K562 (cell line): ENCODE measurements around the gene TCF25. TPM values are rescaled to one million over a fixed set of nuclear protein-coding genes. Genes with fewer than 3 reads are reported as not detected.

ENCODE experiments used
- ATAC-seq: fragments of 200-7000 bp; cut with Tn5 transposase; 3 replicates; pipeline ENCODE4 v1.9.1; 2020; ENCODE audit warnings: moderate library complexity
- BruUV-seq: library from RNA; stranded (reverse); fragments of 400-500 nt; replicated peaks from 2 replicates; lab custom pipeline; 2021; lab: Mats Ljungman, UMichigan
- CTCF ChIA-PET: fragments of 300-600 bp; formaldehyde crosslinking; extraction: SDS; loops from one replicate; lab custom pipeline; 2021; ENCODE audit warnings: low intra/inter-chr PET ratio; lab: Yijun Ruan, JAX
- POLR2A ChIA-PET: fragments of 300-600, 350-650 bp; sonication (Branson Sonifier 250); formaldehyde crosslinking; extraction: SDS; loops from one replicate; lab custom pipeline; 2021; ENCODE audit warnings: antibody characterized with exemption, inconsistent platforms; lab: Yijun Ruan, JAX
- DNase-seq, 4 experiments: peaks; one replicate each; pipeline versions ENCODE4 v3.0.0 to v3.0.0-alpha.2; 2011 to 2018; ENCODE audit warnings: low spot score in 3 of 4, mixed read lengths in 3 of 4; ENCODE audit errors: extremely low read depth in 1 of 4
- FAIRE-seq: peaks from 2 replicates; lab custom pipeline; 2011; peaks lifted over from hg19 to GRCh38; lab: Jason Lieb, UNC
- H2AFZ ChIP-seq: 2 replicates; pipeline ENCODE4 v1.6.0; 2011; ENCODE audit warnings: low read depth, low read length, control low read depth, inconsistent platforms
- H3K27ac ChIP-seq: fragments of 200-600 bp; 3 replicates; pipeline ENCODE4 v1.8.0; 2011; ENCODE audit warnings: low read depth, mild to moderate bottlenecking, control low read depth, inconsistent platforms, low read length, moderate library complexity, mixed read lengths; ENCODE audit errors: extremely low read depth
- H3K27me3 ChIP-seq, 2 experiments: fragments of 300-600 bp in 1 of 2; 2 replicates in 1 of 2; 3 replicates in 1 of 2; pipeline versions ENCODE4 v1.6.0 to v1.8.0; 2011; ENCODE audit warnings: inconsistent platforms in 2 of 2, low read length in 2 of 2, mild to moderate bottlenecking in 1 of 2, mixed read lengths in 1 of 2, moderate library complexity in 1 of 2; ENCODE audit not compliant: control insufficient read depth in 2 of 2, insufficient read depth in 2 of 2
- H3K36me3 ChIP-seq: fragments of 300-600 bp; 3 replicates; pipeline ENCODE4 v1.8.0; 2011; ENCODE audit warnings: mild to moderate bottlenecking, low read length, inconsistent platforms; ENCODE audit not compliant: control insufficient read depth, insufficient read depth
- H3K4me1 ChIP-seq, 2 experiments: fragments of 200-600 bp in 1 of 2; replicated peaks in 1 of 2; 2 replicates in 1 of 2; 3 replicates in 1 of 2; pipeline versions ENCODE4 v1.5.1 to v1.8.0; 2011; ENCODE audit warnings: inconsistent platforms in 2 of 2, low read length in 2 of 2, mild to moderate bottlenecking in 1 of 2, mixed read lengths in 1 of 2, moderate library complexity in 1 of 2; ENCODE audit not compliant: control insufficient read depth in 2 of 2, insufficient read depth in 2 of 2
- H3K4me2 ChIP-seq: 2 replicates; pipeline ENCODE4 v1.6.1; 2011; ENCODE audit warnings: low read length, control low read depth, inconsistent platforms, mixed read lengths; ENCODE audit not compliant: insufficient read depth
- H3K4me3 ChIP-seq: fragments of 200-600 bp; sonication (generic), shearing (Covaris generic); 2 replicates; pipeline ENCODE4 v1.5.1; 2016; ENCODE audit warnings: control low read depth, inconsistent platforms
- H3K79me2 ChIP-seq: fragments of 200-600 bp; 3 replicates; pipeline ENCODE4 v1.8.0; 2011; ENCODE audit warnings: low read length, inconsistent platforms; ENCODE audit not compliant: control insufficient read depth, insufficient read depth
- H3K9ac ChIP-seq, 2 experiments: 2 replicates each; pipeline versions ENCODE4 v1.6.0 to v1.6.1; 2011; ENCODE audit warnings: low read depth in 2 of 2, low read length in 2 of 2, control low read depth in 1 of 2, inconsistent platforms in 1 of 2, mild to moderate bottlenecking in 1 of 2, mixed read lengths in 1 of 2; ENCODE audit not compliant: insufficient read depth in 1 of 2
- H3K9me1 ChIP-seq: one replicate; pipeline ENCODE4 v1.6.0; 2011; ENCODE audit warnings: inconsistent platforms, mild to moderate bottlenecking, low read length, moderate library complexity; ENCODE audit not compliant: control insufficient read depth, insufficient read depth
- H3K9me3 ChIP-seq: replicated peaks from 2 replicates; pipeline ENCODE4 v1.5.1; 2011; ENCODE audit warnings: low read depth, low read length, inconsistent platforms; ENCODE audit not compliant: control insufficient read depth, insufficient read depth
- H4K20me1 ChIP-seq: replicated peaks from 2 replicates; pipeline ENCODE4 v1.6.1; 2011; ENCODE audit warnings: low read length, inconsistent platforms, mixed read lengths; ENCODE audit not compliant: control insufficient read depth, insufficient read depth
- GABPA ChIP-seq: fragments of 200-800 bp; sonication (Bioruptor generic); conservative IDR thresholded peaks from 2 replicates; pipeline ENCODE4 v1.6.1; 2016; ENCODE audit warnings: low read depth, missing genetic modification characterization, missing compliant biosample characterization
- SIRT6 ChIP-seq: IDR thresholded peaks from one replicate; pipeline ENCODE4 v1.6.1; 2012; ENCODE audit warnings: low read depth, mild to moderate bottlenecking, control low read depth, inconsistent platforms, low read length, moderate library complexity
- WGBS: fragments of 100-300 bp; shearing (Covaris generic); methylation state at CpG from one replicate; pipeline ENCODE4 v1.1.6; 2016; ENCODE audit warnings: low coverage, mixed read lengths; ENCODE audit not compliant: insufficient coverage; ENCODE audit errors: missing lambda C conversion rate; 5-methylcytosine and 5-hydroxymethylcytosine counted together
- in situ Hi-C: fragments of 300-500 bp; cut with MboI; formaldehyde crosslinking; loops from 4 replicates; pipeline ENCODE4 v1.15.0; 2018; ENCODE audit warnings: inconsistent platforms, mixed read lengths
- intact Hi-C: fragments of 100-400 bp; cut with micrococcal nuclease; formaldehyde crosslinking; loops from 2 replicates; pipeline ENCODE4 v1.14.2; 2022
- polyA plus RNA-seq, 8 experiments: library from polyadenylated mRNA; depleted of rRNA in 4 of 8; stranded (reverse) in 5 of 8; unstranded in 3 of 8; fragments of >200 nt; fragmentation: Nextera tagmentation in 2 of 8; fragmentation: Illumina TruSeq in 1 of 8; extraction: Ambion mirVana in 2 of 8; extraction: Trizol in 1 of 8; gene quantifications; 2 replicates each; pipeline versions ENCODE4 v1.2.1 to v1.2.3, GENCODE V29; 2011 to 2014; ENCODE audit warnings: inconsistent platforms in 1 of 8, missing spikeins in 1 of 8
- total RNA-seq, 7 experiments: library from RNA; depleted of rRNA in 6 of 7; stranded (reverse); fragments of >200 nt in 6 of 7; fragmentation: Illumina TruSeq in 2 of 7; extraction: Trizol in 2 of 7; gene quantifications; 2 replicates each; pipeline versions ENCODE4 v1.2.1 to v1.2.3, GENCODE V29; 2011 to 2021; ENCODE audit warnings: low replicate concordance in 1 of 7
- TF ChIP-seq, protein P1 (sequence below): fragments of 450-650 bp; IDR thresholded peaks from 2 replicates; pipeline ENCODE4 v1.6.1; 2018; ENCODE audit not compliant: partially characterized antibody
- TF ChIP-seq, protein P2 (sequence below): fragments of 250-450 bp; sonication (Bioruptor Pico); IDR thresholded peaks from 2 replicates; pipeline ENCODE4 v1.4.0; 2020; ENCODE audit warnings: borderline replicate concordance
- TF ChIP-seq, protein P3 (sequence below): sonication (generic); IDR thresholded peaks from 2 replicates; pipeline ENCODE4 v1.6.1; 2016
- TF ChIP-seq, protein P4 (sequence below): sonication (generic); formaldehyde crosslinking; IDR thresholded peaks from 2 replicates; pipeline ENCODE4 v1.4.0; 2020; ENCODE audit warnings: mild to moderate bottlenecking, missing genetic modification reagents

Gene TCF25
- total and polyA plus RNA-seq, 9 of the 15 experiments (the other 6 are each of a cell fraction or from before 2014, with no cell fraction given) = 9.0 to 154 (median 83.8) TPM

DNA sequence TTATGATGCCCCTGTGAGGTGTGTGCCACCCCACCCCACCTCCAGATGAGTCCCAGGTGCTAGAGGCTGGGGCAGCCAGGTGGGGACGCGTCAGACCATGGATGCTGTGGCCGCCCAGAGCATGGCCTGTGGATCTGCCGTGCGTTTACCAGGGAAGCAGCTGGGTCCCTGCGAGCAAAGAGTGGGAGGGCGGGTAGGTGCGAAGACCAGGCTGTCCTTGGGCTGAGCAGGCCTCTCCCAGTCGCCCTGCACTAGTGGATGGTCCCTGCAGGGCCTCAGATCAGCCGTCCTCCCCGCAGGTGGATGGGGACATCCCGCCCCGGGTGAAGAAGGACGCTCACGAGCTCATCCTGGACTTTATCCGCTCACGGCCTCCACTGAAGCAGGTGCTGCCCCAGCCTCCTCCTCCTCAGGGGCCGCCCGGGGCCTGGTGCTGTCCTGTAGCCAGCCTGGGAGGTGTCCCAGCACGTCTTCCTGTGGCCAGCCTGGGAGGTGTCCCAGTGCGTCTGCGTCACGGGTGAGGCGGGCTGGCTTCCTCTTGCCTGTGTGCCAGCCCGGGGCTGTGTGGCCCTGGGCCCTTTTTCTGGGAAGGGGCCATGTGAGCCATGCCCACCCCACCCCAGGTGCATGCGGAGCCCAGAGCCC, 18.0 kb upstream of the TCF25 start:
- H3K79me2 ChIP-seq = no peaks in the 10 kb centered on the region
- no peaks in the 10 kb centered on the region for H3K27me3 ChIP-seq
- peaks cover 0 to 37% of the 10 kb centered on the region in 2 experiments; a peak in 2 of 5 replicates for H3K4me1 ChIP-seq
- no peak overlapping the region for H2AFZ ChIP-seq
- ChIA-PET CTCF (interaction anchor here (0.7 kb wide), 1 partner anchor 44 kb away, joined by 3 read pairs; no protein-coding TSS in a partner anchor), POLR2A (interaction anchor here (0.6 kb wide), 2 partner anchors 35 to 200 kb away, joined by 3 read pairs; no protein-coding TSS in a partner anchor)
- H3K9ac ChIP-seq = peak overlapping the region in 1 of 2 experiments; percentile 36; a peak in 1 of 4 replicates
- FAIRE-seq (no peak), DNase-seq (no peak)
- no peaks in the 10 kb centered on the region for H3K9me3 ChIP-seq
- H3K4me2 ChIP-seq = no peak overlapping the region
- in situ Hi-C loops = no loop called here
- H3K9me1 ChIP-seq = no peaks in the 10 kb centered on the region
- TF ChIP-seq SIRT6 = no peak
- TF ChIP-seq, protein P1, sequence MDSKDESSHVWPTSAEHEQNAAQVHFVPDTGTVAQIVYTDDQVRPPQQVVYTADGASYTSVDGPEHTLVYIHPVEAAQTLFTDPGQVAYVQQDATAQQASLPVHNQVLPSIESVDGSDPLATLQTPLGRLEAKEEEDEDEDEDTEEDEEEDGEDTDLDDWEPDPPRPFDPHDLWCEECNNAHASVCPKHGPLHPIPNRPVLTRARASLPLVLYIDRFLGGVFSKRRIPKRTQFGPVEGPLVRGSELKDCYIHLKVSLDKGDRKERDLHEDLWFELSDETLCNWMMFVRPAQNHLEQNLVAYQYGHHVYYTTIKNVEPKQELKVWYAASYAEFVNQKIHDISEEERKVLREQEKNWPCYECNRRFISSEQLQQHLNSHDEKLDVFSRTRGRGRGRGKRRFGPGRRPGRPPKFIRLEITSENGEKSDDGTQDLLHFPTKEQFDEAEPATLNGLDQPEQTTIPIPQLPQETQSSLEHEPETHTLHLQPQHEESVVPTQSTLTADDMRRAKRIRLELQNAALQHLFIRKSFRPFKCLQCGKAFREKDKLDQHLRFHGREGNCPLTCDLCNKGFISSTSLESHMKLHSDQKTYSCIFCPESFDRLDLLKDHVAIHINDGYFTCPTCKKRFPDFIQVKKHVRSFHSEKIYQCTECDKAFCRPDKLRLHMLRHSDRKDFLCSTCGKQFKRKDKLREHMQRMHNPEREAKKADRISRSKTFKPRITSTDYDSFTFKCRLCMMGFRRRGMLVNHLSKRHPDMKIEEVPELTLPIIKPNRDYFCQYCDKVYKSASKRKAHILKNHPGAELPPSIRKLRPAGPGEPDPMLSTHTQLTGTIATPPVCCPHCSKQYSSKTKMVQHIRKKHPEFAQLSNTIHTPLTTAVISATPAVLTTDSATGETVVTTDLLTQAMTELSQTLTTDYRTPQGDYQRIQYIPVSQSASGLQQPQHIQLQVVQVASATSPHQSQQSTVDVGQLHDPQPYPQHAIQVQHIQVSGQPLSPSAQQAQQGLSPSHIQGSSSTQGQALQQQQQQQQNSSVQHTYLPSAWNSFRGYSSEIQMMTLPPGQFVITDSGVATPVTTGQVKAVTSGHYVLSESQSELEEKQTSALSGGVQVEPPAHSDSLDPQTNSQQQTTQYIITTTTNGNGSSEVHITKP = no peak
- TF ChIP-seq, protein P2, sequence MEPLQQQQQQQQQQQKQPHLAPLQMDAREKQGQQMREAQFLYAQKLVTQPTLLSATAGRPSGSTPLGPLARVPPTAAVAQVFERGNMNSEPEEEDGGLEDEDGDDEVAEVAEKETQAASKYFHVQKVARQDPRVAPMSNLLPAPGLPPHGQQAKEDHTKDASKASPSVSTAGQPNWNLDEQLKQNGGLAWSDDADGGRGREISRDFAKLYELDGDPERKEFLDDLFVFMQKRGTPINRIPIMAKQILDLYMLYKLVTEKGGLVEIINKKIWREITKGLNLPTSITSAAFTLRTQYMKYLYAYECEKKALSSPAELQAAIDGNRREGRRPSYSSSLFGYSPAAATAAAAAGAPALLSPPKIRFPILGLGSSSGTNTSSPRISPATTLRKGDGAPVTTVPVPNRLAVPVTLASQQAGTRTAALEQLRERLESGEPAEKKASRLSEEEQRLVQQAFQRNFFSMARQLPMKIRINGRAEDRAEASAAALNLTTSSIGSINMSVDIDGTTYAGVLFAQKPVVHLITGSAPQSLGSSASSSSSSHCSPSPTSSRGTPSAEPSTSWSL (CRISPR knock-in tag) = no peak
- TF ChIP-seq GABPA (tag) = no peak
- TF ChIP-seq, protein P3, sequence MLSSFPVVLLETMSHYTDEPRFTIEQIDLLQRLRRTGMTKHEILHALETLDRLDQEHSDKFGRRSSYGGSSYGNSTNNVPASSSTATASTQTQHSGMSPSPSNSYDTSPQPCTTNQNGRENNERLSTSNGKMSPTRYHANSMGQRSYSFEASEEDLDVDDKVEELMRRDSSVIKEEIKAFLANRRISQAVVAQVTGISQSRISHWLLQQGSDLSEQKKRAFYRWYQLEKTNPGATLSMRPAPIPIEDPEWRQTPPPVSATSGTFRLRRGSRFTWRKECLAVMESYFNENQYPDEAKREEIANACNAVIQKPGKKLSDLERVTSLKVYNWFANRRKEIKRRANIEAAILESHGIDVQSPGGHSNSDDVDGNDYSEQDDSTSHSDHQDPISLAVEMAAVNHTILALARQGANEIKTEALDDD = no peak
- TF ChIP-seq, protein P4, sequence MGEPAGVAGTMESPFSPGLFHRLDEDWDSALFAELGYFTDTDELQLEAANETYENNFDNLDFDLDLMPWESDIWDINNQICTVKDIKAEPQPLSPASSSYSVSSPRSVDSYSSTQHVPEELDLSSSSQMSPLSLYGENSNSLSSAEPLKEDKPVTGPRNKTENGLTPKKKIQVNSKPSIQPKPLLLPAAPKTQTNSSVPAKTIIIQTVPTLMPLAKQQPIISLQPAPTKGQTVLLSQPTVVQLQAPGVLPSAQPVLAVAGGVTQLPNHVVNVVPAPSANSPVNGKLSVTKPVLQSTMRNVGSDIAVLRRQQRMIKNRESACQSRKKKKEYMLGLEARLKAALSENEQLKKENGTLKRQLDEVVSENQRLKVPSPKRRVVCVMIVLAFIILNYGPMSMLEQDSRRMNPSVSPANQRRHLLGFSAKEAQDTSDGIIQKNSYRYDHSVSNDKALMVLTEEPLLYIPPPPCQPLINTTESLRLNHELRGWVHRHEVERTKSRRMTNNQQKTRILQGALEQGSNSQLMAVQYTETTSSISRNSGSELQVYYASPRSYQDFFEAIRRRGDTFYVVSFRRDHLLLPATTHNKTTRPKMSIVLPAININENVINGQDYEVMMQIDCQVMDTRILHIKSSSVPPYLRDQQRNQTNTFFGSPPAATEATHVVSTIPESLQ = no peak
- TF ChIP-seq, all 486 proteins: peak for 0
- Histone ChIP-seq H3K4me3 (no peak overlapping the region), H4K20me1 (no peaks in the 10 kb centered on the region), H3K27ac (no peak overlapping the region), H3K36me3 (no peaks in the 10 kb centered on the region)
- no TSS peak for BruUV-seq
- WGBS = 75% methylated on average over 20 of the region's 26 CpGs
- intact Hi-C loops = no loop called here
- ATAC-seq = no peak
